Uterus (tissue), 2 donors: ENCODE results near the gene NHERF1.

ENCODE experiments used
- CTCF ChIP-seq, 4 experiments: fragments of 200-600 bp in 2 of 4; fragments of 450-650 bp in 2 of 4; sonication (generic) in 2 of 4; IDR thresholded peaks; one replicate each; pipeline ENCODE4 v1.5.1; 2016 to 2019; ENCODE audit warnings: antibody characterized with exemption in 4 of 4, mild to moderate bottlenecking in 2 of 4, moderate library complexity in 1 of 4
- POLR2A ChIP-seq, 2 donors: fragments of 450-650 bp; IDR thresholded peaks; one replicate each; pipeline ENCODE4 v1.6.1; 2016; ENCODE audit warnings: antibody characterized with exemption in 2 of 2, mild to moderate bottlenecking in 1 of 2, moderate library complexity in 1 of 2

GRCh38 chr17:74699236-74699635 is 49.2 kb upstream of the NHERF1 start:
- TF ChIP-seq CTCF (IDR thresholded peaks at IDR 0.05) (no peak), POLR2A (IDR thresholded peaks at IDR 0.05) (no peak)
